ENCODE results near the gene ZIK1. TPM values are rescaled to one million over a fixed set of nuclear protein-coding genes. Genes with fewer than 3 reads are reported as not detected.

ZIK1 gene
- total and polyA plus RNA-seq, 5 donors from 2014 or later: 3.4 to 10.2 (median 7.0) TPM

- peaks cover 0 to 59% (median 30%) of the 10 kb centered on the region in 7 donors for H3K9me3 Mint-ChIP-seq
Measured at GRCh38 chr19:57578487-57579205, 5.3 kb upstream of the ZIK1 start, which contains the start of gene ZNF416. TSS of gene ZNF416 (minus strand) at chr19:57578911. CDS start at chr19:57578704, 207 bp downstream.

DNA sequence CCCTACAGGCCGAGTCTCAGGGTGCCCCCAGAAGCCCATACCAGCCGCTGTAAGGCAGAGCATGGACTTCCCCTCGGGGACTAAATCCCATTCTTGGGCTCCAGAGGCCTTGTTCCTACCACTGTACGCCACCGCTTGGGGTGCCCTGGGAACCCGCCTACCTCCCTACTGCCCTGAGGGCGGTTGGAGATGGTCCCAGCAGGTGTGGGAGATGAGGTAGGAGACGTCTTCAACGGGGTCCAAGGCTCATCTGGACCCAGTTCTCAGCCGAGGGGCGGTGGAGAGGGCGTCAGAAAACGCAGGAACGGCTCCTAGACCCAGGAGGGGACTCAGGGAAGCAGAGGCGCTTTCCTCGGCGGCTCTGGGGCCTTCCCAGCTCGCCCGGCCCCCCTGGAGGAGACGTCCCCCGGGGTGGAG lies 833 bp upstream of the ZIK1 start:
- peaks cover 22% of the 10 kb centered on the region for H3K4me1 ChIP-seq (ENCODE audit: control insufficient read depth, insufficient read depth, low read length, poor library complexity, severe bottlenecking)
- H3K4me3 ChIP-seq (ENCODE audit: low read depth, low read length): no peak overlapping the region
- Mint-ChIP-seq H3K27me3 (no peaks in the 10 kb centered on the region), H3K4me3 (peak overlapping the region in 2 of 4 donors; percentile 89 to 95), H3K36me3 (peaks cover 35% of the 10 kb centered on the region), H3K27ac (peak overlapping the region in 1 of 3 donors; percentile 38), H3K4me1 (peaks cover 10 to 38% (median 18%) of the 10 kb centered on the region in 4 donors), H3K9me3 (peaks cover 0 to 63% (median 16%) of the 10 kb centered on the region in 7 donors)
- peaks cover 11% of the 10 kb centered on the region for H3K36me3 ChIP-seq (ENCODE audit: control insufficient read depth, insufficient read depth, low read length)
- peaks cover 24 to 56% of the 10 kb centered on the region in 2 experiments for H3K9me3 ChIP-seq (ENCODE audit: control insufficient read depth in 2 of 2, low read length in 2 of 2)
- no peaks in the 10 kb centered on the region for H3K27me3 ChIP-seq (ENCODE audit: control insufficient read depth, insufficient read depth, low read length)
- ATAC-seq (ENCODE audit: low read depth in 2 of 2) (no peak), DNase-seq (no peak)
- peak overlapping the region; percentile 52 for H3K27ac ChIP-seq (ENCODE audit: insufficient read depth, low read length, poor library complexity, severe bottlenecking)

More at GRCh38 chr19:57578487-57579205, 5.3 kb upstream of the ZIK1 start, which contains the start of gene ZNF416:
- H3K4me1 ChIP-seq (ENCODE audit: control insufficient read depth, insufficient read depth, low read length, poor library complexity, severe bottlenecking): peaks cover 18% of the 10 kb centered on the region
- H3K27me3 Mint-ChIP-seq: no peaks in the 10 kb centered on the region
- H3K4me3 Mint-ChIP-seq: peak within 1 kb of the TSS; percentile 86 to 90 (median 88)
- H3K27ac ChIP-seq (ENCODE audit: insufficient read depth, low read length, poor library complexity, severe bottlenecking): peak within 1 kb of the TSS; percentile 76
- peaks cover 41% of the 10 kb centered on the region for H3K36me3 Mint-ChIP-seq
- DNase-seq: peak; percentile 94 to 99 (median 97)
- H3K4me1 Mint-ChIP-seq: peaks cover 5 to 35% (median 14%) of the 10 kb centered on the region in 4 donors
- ATAC-seq (ENCODE audit: low read depth in 2 of 2): peak; percentile 99
- peak within 1 kb of the TSS; percentile 76 to 86 (median 83) for H3K27ac Mint-ChIP-seq
- peak within 1 kb of the TSS; percentile 80 for H3K4me3 ChIP-seq (ENCODE audit: low read depth, low read length)
- H3K36me3 ChIP-seq (ENCODE audit: control insufficient read depth, insufficient read depth, low read length): peaks cover 35% of the 10 kb centered on the region
- peaks cover 41 to 63% of the 10 kb centered on the region in 2 experiments for H3K9me3 ChIP-seq (ENCODE audit: control insufficient read depth in 2 of 2, low read length in 2 of 2)
- H3K27me3 ChIP-seq (ENCODE audit: control insufficient read depth, insufficient read depth, low read length): no peaks in the 10 kb centered on the region

- peak overlapping the region in 1 of 4 donors; percentile 29 for H3K4me3 Mint-ChIP-seq
- Histone ChIP-seq H3K4me1 (ENCODE audit: control insufficient read depth, insufficient read depth, low read length, poor library complexity, severe bottlenecking) (peaks cover 13% of the 10 kb centered on the region), H3K4me3 (ENCODE audit: low read depth, low read length) (no peak overlapping the region), H3K9me3 (ENCODE audit: control insufficient read depth in 2 of 2, low read length in 2 of 2) (peaks cover 66 to 89% of the 10 kb centered on the region in 2 experiments), H3K27ac (ENCODE audit: insufficient read depth, low read length, poor library complexity, severe bottlenecking) (no peak overlapping the region), H3K27me3 (ENCODE audit: control insufficient read depth, insufficient read depth, low read length) (no peaks in the 10 kb centered on the region), H3K36me3 (ENCODE audit: control insufficient read depth, insufficient read depth, low read length) (peaks cover 40% of the 10 kb centered on the region)
- DNase-seq (no peak), ATAC-seq (ENCODE audit: low read depth in 2 of 2) (no peak)
- H3K27ac Mint-ChIP-seq: no peak overlapping the region
- peaks cover 0 to 88% (median 41%) of the 10 kb centered on the region in 7 donors for H3K9me3 Mint-ChIP-seq
- no peaks in the 10 kb centered on the region for H3K27me3 Mint-ChIP-seq
- peaks cover 61% of the 10 kb centered on the region for H3K36me3 Mint-ChIP-seq
- H3K4me1 Mint-ChIP-seq: peaks cover 5 to 25% (median 15%) of the 10 kb centered on the region in 4 donors
Measured at GRCh38 chr19:57587529-57587928, 3.6 kb downstream of the ZIK1 start.

DNA sequence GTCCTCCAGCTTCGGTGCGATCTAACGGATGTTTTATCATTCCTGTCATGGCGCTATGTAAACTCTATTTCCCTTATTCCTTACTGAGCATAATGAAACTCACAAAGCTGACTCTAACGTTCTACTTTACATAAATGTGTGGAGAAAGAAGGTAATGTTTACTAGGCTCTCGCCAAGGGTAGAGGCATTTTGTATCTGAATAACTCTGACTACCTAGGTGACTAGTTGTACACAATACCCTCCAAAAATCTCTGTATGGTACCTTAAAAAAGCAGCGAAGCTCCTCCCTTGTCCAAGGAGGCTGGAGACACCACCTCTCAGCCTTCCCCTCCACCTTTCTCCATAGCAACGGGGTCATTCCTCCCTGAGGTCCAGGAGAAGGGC lies 15.4 kb downstream of the ZIK1 start:
- Mint-ChIP-seq H3K4me1 (peaks cover 8 to 31% (median 13%) of the 10 kb centered on the region in 4 donors), H3K9me3 (peaks cover 6 to 40% (median 33%) of the 10 kb centered on the region in 7 donors), H3K27me3 (no peaks in the 10 kb centered on the region), H3K36me3 (peaks cover 34% of the 10 kb centered on the region), H3K4me3 (peak overlapping the region; percentile 58 to 90 (median 89)), H3K27ac (peak overlapping the region; percentile 15 to 84 (median 59))
- Histone ChIP-seq H3K9me3 (ENCODE audit: control insufficient read depth in 2 of 2, low read length in 2 of 2) (peaks cover 26 to 45% of the 10 kb centered on the region in 2 experiments), H3K27ac (ENCODE audit: insufficient read depth, low read length, poor library complexity, severe bottlenecking) (no peak overlapping the region), H3K36me3 (ENCODE audit: control insufficient read depth, insufficient read depth, low read length) (peaks cover 20% of the 10 kb centered on the region), H3K4me1 (ENCODE audit: control insufficient read depth, insufficient read depth, low read length, poor library complexity, severe bottlenecking) (peaks cover 13% of the 10 kb centered on the region), H3K27me3 (ENCODE audit: control insufficient read depth, insufficient read depth, low read length) (no peaks in the 10 kb centered on the region), H3K4me3 (ENCODE audit: low read depth, low read length) (peak overlapping the region; percentile 73)
- ATAC-seq (ENCODE audit: low read depth in 2 of 2): no peak
- DNase-seq: no peak

DNA sequence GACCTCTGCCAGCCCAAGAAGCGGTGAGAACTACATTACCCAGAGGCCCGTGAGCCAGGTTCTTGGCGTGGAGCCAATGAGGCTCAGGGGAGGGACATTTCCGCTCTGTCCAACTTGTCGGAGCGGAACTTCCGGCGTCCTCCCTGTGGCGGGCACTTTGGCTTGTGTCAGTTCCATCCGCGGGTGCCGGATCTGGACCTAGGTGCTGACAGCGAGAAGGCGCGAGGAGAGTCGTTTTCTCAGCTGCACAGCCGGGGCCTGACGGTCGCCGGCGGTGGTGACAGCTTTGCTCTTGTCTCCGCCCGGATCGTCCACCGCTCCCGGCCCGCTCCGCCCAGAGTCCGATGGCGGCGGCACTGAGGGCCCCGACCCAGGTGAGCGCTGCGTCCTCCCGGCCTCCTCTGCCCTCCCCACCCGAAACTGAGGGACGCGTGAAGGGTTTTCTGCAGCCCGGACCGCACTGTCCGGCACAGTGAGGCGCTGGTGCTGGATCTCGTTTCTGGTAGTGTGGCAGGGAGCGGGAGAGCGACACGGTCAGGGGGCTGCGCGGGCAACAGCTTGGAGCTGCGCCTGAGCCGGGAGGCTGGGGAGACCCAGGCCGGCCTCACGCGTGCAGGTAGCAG lies 15.9 kb downstream of the ZIK1 start, which contains the start of gene ZNF530:
Gene ZNF530, plus strand, starts transcription at position 125 of the 623 bp plus-strand sequence. CDS start 4,461 bp downstream, outside the sequence.
- Histone ChIP-seq H3K9me3 (ENCODE audit: control insufficient read depth in 2 of 2, low read length in 2 of 2) (peaks cover 27 to 50% of the 10 kb centered on the region in 2 experiments), H3K27me3 (ENCODE audit: control insufficient read depth, insufficient read depth, low read length) (no peaks in the 10 kb centered on the region), H3K4me1 (ENCODE audit: control insufficient read depth, insufficient read depth, low read length, poor library complexity, severe bottlenecking) (peaks cover 13% of the 10 kb centered on the region), H3K36me3 (ENCODE audit: control insufficient read depth, insufficient read depth, low read length) (peaks cover 25% of the 10 kb centered on the region), H3K4me3 (ENCODE audit: low read depth, low read length) (peak within 1 kb of the TSS; percentile 73), H3K27ac (ENCODE audit: insufficient read depth, low read length, poor library complexity, severe bottlenecking) (peak within 1 kb of the TSS; percentile 38)
- ATAC-seq (ENCODE audit: low read depth in 2 of 2): peak; percentile 93 to 97
- Mint-ChIP-seq H3K4me1 (peaks cover 8 to 31% (median 13%) of the 10 kb centered on the region in 4 donors), H3K27me3 (no peaks in the 10 kb centered on the region), H3K36me3 (peaks cover 39% of the 10 kb centered on the region), H3K9me3 (peaks cover 8 to 43% (median 35%) of the 10 kb centered on the region in 7 donors), H3K4me3 (peak within 1 kb of the TSS; percentile 58 to 90 (median 89)), H3K27ac (peak within 1 kb of the TSS; percentile 16 to 84 (median 59))
- peak; percentile 71 to 93 (median 77) for DNase-seq

DNA sequence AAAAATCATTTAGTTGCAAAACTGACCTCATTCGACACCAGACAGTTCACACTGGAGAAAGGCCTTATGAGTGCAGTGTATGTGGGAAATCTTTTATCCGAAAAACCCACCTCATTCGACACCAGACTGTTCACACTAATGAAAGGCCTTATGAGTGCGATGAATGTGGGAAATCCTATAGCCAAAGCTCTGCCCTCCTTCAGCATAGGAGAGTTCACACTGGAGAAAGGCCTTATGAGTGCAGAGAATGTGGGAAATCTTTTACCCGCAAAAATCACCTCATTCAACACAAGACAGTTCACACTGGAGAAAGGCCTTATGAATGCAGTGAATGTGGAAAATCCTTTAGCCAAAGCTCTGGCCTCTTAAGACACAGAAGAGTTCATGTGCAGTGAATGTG lies 23.0 kb downstream of the ZIK1 start:
- Histone ChIP-seq H3K27ac (ENCODE audit: insufficient read depth, low read length, poor library complexity, severe bottlenecking) (no peak overlapping the region), H3K27me3 (ENCODE audit: control insufficient read depth, insufficient read depth, low read length) (no peaks in the 10 kb centered on the region), H3K36me3 (ENCODE audit: control insufficient read depth, insufficient read depth, low read length) (peaks cover 45% of the 10 kb centered on the region), H3K4me1 (ENCODE audit: control insufficient read depth, insufficient read depth, low read length, poor library complexity, severe bottlenecking) (no peaks in the 10 kb centered on the region), H3K4me3 (ENCODE audit: low read depth, low read length) (no peak overlapping the region), H3K9me3 (ENCODE audit: control insufficient read depth in 2 of 2, low read length in 2 of 2) (peaks cover 61 to 95% of the 10 kb centered on the region in 2 experiments)
- no peak overlapping the region for H3K4me3 Mint-ChIP-seq
- H3K9me3 Mint-ChIP-seq: peaks cover 5 to 70% (median 26%) of the 10 kb centered on the region in 7 donors
- no peaks in the 10 kb centered on the region for H3K27me3 Mint-ChIP-seq
- DNase-seq: no peak
- no peak for ATAC-seq (ENCODE audit: low read depth in 2 of 2)
- no peak overlapping the region for H3K27ac Mint-ChIP-seq
- H3K36me3 Mint-ChIP-seq: peaks cover 53% of the 10 kb centered on the region
- peaks cover 0 to 4% (median 0%) of the 10 kb centered on the region in 4 donors for H3K4me1 Mint-ChIP-seq

GRCh38 chr19:57611113-57611512 lies 27.2 kb downstream of the ZIK1 start:
- ATAC-seq (ENCODE audit: low read depth in 2 of 2) (no peak), DNase-seq (no peak)
- H3K4me1 ChIP-seq (ENCODE audit: control insufficient read depth, insufficient read depth, low read length, poor library complexity, severe bottlenecking): peaks cover 14% of the 10 kb centered on the region
- no peak overlapping the region for H3K27ac Mint-ChIP-seq
- no peak overlapping the region for H3K27ac ChIP-seq (ENCODE audit: insufficient read depth, low read length, poor library complexity, severe bottlenecking)
- H3K27me3 ChIP-seq (ENCODE audit: control insufficient read depth, insufficient read depth, low read length): no peaks in the 10 kb centered on the region
- peaks cover 5 to 24% (median 5%) of the 10 kb centered on the region in 4 donors for H3K4me1 Mint-ChIP-seq
- peaks cover 18% of the 10 kb centered on the region for H3K36me3 ChIP-seq (ENCODE audit: control insufficient read depth, insufficient read depth, low read length)
- no peak overlapping the region for H3K4me3 ChIP-seq (ENCODE audit: low read depth, low read length)
- H3K4me3 Mint-ChIP-seq: peak overlapping the region in 2 of 4 donors; percentile 38 to 56
- peaks cover 28% of the 10 kb centered on the region for H3K36me3 Mint-ChIP-seq
- H3K27me3 Mint-ChIP-seq: no peaks in the 10 kb centered on the region
- H3K9me3 ChIP-seq (ENCODE audit: control insufficient read depth in 2 of 2, low read length in 2 of 2): peaks cover 45 to 75% of the 10 kb centered on the region in 2 experiments
- H3K9me3 Mint-ChIP-seq: peaks cover 0 to 54% (median 19%) of the 10 kb centered on the region in 7 donors

All from CD4-positive, CD25-positive, alpha-beta regulatory T cell (primary cell).